Measurements from ENCODE around the gene CAB39.

GRCh38 chr2:230829959-230830358 lies 117.3 kb downstream of the CAB39 start:
- TF ChIP-seq, protein P1, sequence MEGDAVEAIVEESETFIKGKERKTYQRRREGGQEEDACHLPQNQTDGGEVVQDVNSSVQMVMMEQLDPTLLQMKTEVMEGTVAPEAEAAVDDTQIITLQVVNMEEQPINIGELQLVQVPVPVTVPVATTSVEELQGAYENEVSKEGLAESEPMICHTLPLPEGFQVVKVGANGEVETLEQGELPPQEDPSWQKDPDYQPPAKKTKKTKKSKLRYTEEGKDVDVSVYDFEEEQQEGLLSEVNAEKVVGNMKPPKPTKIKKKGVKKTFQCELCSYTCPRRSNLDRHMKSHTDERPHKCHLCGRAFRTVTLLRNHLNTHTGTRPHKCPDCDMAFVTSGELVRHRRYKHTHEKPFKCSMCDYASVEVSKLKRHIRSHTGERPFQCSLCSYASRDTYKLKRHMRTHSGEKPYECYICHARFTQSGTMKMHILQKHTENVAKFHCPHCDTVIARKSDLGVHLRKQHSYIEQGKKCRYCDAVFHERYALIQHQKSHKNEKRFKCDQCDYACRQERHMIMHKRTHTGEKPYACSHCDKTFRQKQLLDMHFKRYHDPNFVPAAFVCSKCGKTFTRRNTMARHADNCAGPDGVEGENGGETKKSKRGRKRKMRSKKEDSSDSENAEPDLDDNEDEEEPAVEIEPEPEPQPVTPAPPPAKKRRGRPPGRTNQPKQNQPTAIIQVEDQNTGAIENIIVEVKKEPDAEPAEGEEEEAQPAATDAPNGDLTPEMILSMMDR (IDR thresholded peaks at IDR 0.05): no peak
- TF ChIP-seq POLR2A (IDR thresholded peaks at IDR 0.05): no peak
